HG02798 (cell line): ENCODE measurements around the gene ALG11.

Experiments
- ATAC-seq: cut with Tn5 transposase; IDR thresholded peaks from one replicate; pipeline ENCODE4 v1.9.1; 2021; ENCODE audit warnings: mild to moderate bottlenecking; ENCODE audit not compliant: unreplicated experiment, poor library complexity

Gene ALG11

DNA sequence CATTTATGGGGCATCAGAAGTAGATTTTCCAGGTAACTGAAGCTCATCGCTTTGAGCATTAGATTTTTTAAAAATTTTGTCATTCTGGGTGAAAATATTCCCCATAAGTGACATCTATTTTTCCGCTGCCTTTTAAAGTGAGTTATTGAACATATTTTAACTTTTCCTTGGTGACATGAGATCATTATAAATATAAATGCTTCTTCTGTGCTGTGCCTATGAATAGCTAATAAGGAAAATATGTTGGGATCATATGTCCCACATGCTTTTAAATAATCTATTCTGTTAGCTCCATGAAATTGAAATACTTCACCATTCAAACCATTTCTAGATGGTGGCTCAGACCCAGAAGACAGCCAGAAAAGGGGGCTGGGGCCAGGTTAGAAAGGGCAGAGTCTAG is 15.0 kb upstream of the ALG11 start:
- ATAC-seq = no peak

DNA sequence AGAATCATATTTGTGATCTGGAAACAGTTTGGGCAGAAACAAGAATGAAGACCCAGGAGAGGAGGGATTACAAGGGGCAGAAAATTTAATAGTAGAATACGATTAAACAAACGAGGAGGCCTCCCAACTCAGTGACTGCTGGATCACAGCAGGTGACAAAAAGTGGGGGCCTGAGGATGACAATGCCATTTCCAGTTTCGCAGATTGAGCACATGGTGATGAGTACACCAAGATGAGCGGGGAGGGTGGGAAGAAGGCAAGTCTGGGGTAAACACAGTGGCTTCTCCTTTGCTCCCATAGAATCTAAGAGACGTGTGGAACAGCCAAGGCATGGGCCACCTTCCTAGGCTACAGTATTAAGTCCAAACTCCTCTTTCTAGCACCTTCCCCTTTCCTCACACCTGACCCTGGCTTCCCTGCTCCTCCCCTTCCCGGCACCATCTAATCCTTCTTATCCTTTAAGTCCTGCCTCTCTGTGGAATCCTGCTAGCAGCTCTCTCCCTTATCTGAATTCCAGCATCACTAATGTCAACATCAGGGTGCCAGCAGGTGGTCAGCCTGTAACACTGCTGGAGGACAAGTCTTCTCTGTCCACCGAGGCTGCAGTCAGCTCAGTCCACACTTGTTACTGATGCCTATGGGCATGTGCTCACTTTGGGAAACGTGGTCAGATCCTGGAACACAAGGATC is 14.4 kb upstream of the ALG11 start:
- no peak for ATAC-seq

DNA sequence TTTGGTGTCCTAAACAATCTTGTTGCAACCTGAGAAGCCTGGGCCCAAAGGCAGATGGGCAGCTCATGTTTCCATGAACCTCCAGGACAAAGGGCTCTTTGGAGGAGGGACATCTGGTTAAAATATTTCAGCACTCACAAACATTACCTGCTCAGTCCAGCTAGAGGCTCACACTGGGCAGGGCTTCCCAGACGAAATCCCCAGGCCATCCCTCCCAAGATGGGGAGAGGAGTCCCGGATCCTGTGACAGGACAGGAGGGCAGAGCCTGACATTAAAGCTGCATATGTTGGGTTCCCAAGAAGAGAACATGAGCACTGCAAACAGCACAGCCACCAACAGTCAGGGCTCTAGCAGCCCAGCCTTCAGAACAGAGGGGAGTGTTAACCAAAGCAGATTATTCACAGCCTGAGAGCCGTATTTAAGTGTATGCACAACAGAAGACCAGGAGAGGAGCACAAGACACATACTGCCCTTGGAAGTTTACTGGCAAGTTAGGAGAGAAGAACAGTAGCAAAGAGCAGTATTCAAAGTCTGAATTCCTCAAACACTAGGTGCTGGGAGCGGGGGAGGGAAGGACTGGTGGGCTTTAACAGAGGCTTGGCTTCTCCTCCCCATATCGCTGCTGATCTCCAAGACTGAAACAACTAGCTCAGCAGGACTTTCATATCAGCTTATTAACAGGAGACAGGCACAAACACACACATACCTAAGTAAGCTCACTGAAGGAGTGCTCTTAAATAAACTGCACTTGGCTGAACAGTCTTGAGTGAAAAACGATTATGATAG is 13.3 kb upstream of the ALG11 start:
- no peak for ATAC-seq

DNA sequence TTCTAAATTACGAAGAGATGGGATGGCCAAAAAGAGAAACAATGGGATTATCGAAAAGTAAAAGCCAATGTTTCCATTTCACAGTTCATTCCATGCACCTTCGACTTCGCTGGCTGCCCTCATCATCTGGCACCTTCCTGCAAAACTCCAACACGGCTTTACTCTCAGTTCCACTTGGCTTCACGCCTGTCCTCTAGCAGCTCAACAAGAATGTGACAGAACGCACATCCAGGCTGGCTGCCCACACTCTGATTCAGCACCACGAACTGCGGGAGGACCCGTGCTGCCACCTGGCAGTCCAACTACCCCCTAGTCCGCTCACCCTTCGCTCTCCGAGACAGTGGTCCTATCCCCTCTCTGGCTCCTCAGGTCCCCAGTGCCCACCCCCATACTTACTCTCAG is 12.7 kb upstream of the ALG11 start:
- no peak for ATAC-seq

DNA sequence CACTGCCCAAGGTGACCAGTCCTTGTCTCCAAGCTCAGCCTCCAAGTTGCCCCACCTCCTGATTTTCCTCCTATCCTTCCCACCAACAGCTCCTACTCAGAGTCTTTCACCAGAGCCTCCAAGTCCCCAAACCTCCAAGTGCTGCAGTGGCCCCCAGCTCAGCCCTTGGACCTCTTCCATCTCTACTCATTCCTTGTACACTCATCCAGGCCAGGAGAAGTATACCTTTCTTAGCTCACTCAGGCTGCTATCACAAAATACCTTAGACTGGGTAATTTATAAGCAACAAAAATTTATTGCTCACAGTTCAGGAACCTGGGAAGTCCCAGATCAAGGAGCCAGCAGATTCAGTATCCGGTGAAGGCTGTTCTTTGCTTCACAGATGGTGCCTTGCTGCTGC is 12.3 kb upstream of the ALG11 start:
- no peak for ATAC-seq

DNA sequence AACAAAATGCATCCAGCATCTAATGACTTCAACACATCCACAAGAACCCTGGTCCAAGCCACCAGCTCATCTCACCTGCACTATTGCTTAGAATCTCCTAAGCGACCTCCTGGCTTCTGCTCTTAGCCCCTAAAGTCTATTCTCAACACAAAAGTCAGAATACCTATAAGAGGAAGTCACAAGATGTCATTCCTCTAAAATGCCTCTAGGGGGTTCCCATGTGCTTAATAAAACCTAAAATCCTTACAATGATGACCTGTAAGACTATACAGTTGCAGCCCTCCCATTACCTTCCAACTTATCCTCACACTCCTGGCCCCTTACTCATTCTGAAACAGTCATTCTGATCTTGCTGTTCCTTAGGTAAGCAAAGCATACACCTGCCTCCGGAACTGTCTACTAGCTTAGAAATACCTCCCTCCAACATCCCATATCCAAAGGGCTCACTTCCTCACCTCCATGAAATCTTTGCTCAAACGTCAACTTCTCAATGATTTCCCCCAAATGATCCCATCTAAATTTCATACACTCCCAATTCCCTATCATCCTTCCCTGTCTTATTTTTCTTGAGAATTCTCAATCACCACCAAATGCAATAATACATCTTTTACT is 11.0 kb upstream of the ALG11 start:
- ATAC-seq = peak; percentile 84

DNA sequence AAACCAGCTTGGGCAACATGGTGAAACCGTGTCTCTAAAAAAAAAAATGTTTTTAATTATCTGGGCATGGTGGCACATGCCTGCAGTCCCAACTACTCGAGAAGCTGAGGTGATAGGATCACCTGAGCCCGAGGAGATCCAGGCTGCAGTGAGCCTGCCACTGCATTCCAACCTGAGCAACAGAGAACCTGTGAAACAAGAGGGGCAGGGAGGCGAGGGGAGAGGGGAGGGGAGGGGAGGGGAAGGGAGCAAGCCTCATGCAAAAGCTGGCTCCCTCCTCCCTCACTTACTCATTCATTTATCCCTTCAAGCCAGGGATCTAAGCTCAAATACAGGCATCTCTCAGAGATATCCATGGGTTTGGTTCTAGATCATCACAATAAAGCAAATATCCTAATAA is 9.8 kb upstream of the ALG11 start:
- no peak for ATAC-seq

DNA sequence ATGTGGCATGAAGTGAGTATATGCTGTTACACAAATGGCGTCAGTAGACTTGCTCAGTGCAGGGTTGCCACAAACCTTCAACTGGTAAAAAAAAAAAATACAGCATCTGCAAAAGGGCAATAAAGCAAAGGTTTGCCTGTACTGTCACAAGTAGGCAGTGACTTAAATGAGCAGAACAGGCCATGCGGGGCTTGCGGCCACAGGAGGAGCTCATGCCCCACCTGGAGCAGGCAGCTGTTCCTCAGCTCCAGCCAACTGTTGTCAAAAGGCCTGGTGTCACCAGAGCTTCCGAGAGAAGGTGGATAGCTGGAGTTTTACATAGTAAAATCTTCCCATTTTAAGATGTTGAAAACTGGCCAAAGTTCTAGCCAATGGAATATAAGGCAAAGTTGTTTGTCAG is 8.7 kb upstream of the ALG11 start:
- no peak for ATAC-seq

DNA sequence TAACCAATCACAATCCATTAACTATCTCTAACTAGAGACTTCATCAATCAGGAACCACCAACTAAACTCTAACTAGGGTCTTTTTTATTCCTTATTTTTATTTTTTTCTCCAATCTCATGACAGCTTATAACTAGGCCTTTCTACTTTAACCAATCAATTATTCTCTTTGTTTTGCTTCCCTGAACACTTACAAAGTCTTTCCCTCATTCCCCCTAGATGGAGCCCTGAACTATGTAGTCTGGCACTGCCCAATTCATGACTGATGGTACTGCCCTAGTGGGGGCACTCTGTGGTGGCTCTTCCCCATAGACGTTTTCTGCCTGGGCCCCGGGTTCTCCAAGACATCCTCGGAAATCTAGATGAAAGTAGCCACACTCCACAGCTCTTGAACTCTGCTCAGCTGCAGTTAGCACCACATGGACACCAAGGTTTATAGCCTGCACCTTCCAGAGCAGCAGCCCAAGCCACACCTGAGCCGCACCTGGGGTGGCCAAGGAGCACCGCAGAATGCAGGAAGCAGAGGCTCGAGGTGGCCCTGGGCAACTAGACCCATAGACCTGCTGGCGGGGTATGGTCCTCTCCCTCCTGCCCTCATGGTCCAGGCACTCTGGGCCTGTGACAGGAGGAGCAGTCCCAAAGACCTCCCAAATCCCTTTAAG is 7.6 kb upstream of the ALG11 start:
- no peak for ATAC-seq

DNA sequence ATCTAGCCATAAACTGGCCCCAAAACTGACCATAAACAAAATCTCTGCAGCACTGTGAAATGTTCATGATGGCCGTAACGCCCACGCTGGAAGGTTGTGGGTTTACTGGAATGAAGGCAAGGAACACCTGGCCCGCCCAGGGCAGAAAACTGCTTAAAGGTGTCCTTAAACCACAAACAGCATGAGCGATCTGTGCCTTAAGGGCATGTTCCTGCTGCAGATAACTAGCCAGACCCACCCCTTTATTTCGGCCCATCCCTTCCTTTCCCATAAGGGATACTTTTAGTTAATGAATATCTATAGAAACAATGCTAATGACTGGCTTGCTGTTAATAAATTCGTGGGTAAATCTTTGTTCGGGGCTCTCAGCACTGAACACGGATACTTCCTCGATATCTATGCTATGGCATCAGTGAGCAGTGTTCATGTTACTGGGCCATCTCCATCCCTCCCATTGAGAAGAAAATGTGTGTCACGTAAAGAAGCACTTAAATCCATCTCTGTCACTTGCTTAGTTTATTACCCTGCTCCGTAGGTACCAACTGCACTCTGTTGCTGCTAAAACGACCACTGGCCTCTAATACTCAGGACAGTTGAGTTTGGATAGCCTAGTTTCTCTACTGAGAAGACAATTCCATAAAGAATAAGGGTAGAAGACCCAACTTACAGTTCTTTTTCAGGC is 6.2 kb upstream of the ALG11 start:
- ATAC-seq = no peak

DNA sequence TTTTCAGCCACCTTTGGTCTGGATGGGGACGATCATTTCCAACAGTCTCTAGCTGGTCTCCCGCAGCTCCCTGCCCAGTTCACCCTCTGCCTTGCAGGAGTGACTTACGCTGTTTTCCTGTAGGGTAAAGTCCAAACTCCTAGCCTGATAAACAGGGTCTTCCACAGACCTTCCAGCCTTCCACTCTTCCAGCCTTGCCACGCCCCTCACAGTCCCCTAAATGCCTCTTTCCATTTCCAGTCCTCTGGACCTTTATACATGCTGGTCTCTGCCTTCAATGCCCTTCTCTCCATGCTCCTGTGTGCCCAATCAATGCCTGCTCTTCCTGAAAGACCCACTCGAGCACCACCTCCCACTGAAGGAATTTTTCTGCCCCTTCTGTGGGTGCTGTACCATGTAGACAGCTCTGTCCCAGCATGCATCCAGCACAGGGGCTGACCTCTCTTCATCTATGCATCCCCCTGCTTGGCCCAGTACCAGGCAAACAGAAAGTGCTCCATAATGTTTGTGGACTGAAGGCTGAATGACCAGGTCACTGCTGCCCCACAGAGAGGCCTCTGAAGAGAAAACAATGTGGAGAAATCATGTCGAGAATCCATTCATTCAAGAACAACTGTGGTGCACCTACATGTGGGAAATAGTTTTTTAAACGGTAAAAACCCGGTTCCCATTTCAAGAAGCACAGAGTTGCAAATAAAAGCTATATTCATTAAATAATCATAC is 5.5 kb upstream of the ALG11 start:
- no peak for ATAC-seq

DNA sequence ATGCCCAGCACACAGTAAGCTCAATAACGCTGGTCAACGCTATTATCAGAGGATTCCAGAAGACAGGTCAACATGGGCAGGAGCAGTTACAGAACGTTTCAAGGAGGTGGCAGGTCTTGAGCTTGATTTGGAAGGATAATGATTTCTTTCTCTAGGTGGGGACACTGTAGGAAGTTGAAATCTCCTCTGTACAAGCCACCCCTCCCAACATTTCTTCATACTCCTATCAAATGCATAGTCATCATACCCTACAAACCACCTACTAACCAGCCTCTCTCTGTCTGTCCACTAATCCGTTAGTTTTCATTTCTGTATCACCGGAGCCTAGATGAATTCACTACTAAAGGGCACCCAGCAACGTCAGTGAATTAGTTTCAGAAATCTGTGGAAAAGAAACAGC is 2.3 kb upstream of the ALG11 start:
- ATAC-seq = no peak

DNA sequence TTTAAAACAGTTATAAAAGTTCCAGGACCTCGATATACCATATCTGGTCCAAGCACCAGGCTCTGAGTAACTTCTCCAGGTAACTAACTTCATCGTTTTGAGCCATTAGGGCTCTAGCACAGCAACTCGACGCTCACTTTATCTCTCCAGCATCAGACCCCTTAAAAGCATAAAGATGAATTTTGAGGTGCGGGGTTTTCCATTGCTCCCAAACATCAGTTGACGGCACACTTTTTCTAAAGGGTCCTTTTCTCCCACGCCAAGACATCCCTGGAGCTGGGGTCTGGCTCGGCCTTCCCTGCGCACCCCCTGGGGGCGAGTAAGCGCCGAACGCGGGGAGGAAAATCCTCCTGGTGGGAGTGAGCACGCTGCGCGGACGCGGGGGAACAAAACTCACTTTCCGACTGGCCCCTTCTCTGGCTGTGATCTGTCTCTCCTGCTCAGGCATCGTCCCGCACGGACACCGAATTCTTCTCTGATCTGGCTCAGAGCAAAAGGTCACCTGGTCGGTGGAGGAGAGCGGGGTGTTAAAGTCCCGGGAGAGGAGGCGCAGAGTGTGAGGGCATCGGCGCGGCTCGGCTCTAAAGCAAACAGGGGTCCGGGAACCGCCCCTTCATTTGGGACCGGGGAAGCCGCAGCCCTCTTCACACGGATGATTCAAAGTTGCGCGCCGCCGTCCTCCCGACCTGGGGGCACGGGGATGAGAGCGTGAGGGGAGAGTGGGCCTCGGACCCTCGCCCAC is 1.1 kb upstream of the ALG11 start, which contains the start of gene ATP7B:
Gene ATP7B (minus strand): TSS at position 561 of the 742 bp plus-strand sequence. CDS start 113 bp downstream, at position 448.
- no peak for ATAC-seq

DNA sequence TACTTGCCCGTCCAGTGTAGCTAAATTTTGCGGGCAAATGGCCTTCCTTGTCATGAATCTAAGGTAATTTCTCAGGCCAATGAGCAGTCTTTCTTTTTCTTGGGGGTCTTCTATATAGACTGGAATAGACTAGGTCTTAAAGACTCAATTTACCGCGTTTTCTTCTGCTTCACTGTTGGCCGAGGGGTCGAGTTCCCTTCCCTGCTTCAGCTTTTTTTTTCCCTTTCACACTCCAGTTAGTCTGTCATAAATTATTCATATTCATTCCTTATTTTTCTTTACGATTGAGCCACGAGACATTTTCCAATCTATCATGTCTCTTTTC is 276 bp downstream of the ALG11 start:
- no peak for ATAC-seq

DNA sequence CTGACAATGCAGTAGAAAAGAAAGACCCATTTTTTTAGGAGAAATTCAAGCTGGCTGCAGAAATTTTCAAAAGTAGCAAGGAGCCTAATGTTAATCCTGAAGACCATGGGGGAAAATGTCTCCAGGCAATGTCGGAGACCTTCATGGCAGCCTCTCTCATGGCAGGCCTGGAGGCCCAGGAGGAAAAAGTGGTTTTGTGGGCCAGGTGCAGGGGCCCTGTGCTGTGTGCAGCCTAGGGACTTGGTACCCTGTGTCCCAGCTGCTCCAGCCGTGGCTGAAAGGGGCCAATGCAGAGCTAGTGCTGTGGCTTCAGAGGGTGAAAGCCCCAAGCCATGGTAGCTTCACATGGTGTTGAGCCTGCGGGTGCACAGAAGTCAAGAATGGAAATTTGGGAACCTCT is 4.1 kb downstream of the ALG11 start:
- ATAC-seq = no peak

DNA sequence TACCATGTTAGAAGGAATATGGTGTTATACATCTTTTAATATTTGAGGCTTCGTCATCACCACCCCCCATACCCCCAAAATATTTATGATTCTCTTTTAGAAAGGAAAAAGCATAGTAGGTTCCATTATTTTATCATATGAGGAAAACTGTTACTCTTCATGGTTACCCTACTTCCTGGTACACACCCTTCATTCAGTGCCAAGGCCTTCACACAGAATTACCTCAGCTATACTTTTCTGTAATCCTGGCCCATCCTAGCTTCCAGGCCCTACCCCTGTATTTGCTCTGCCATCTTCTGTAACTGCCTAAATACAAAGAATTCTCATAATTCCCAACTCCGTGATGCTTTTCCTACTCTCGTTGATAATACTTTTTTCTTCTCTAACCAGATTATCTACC is 8.0 kb downstream of the ALG11 start:
- no peak for ATAC-seq

DNA sequence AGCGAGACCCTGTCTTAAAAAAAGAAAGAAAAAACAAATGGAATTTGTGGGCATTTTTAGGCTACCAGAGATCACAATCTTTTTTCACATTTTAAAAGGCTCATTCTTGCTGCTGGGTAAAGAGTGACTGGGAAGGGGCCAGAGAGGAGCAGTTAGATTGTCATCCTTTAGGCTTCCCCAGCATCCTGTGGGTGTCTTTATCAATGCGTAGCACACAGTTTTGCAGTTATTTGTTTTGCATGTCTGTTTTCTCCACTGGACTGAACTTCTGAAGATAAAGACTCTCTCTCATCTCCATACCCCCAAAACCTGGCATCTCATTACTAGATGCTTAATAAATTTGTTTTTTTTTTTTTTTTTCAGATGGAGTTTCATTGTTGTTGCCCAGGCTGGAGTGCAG is 10.2 kb downstream of the ALG11 start:
- ATAC-seq = no peak

DNA sequence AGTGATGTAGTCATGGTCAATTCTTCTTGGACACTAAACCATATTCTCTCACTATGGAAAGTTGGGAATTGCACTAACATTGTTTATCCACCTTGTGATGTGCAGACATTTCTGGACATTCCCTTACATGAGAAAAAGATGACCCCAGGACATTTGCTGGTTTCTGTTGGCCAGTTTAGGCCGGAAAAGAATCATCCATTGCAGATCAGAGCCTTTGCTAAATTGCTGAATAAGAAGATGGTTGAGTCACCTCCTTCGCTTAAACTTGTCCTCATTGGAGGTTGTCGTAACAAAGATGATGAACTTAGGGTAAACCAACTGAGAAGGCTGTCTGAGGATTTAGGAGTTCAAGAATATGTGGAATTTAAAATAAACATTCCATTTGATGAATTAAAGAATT is 12.3 kb downstream of the ALG11 start, which contains the start of gene UTP14C:
Gene UTP14C (plus strand): TSS at position 211 of the 400 bp plus-strand sequence. CDS start 4,114 bp downstream, outside the sequence.
- ATAC-seq = no peak
